HEK293T (cell line): ENCODE measurements around the gene MAGEA11.

Experiments
- ARNT ChIP-seq: fragments of 450-650 bp; IDR thresholded peaks from 2 replicates; pipeline ENCODE4 v1.6.1; 2017; ENCODE audit warnings: mild to moderate bottlenecking
- BHLHE40 ChIP-seq: fragments of 450-650 bp; IDR thresholded peaks from 2 replicates; pipeline ENCODE4 v1.6.1; 2016; ENCODE audit warnings: mild to moderate bottlenecking, moderate library complexity, borderline replicate concordance
- ELF4 ChIP-seq: fragments of 450-650 bp; IDR thresholded peaks from 2 replicates; pipeline ENCODE4 v1.6.1; 2017; ENCODE audit warnings: antibody characterized with exemption
- FOXK2 ChIP-seq: fragments of 450-650 bp; IDR thresholded peaks from 2 replicates; pipeline ENCODE4 v1.6.1; 2016; ENCODE audit warnings: mild to moderate bottlenecking
- FOXM1 ChIP-seq: fragments of 450-650 bp; IDR thresholded peaks from 2 replicates; pipeline ENCODE4 v1.6.1; 2017; ENCODE audit warnings: mild to moderate bottlenecking, borderline replicate concordance
- HDGF ChIP-seq: fragments of 450-650 bp; IDR thresholded peaks from 2 replicates; pipeline ENCODE4 v1.6.1; 2017; ENCODE audit warnings: antibody characterized with exemption, borderline replicate concordance
- L3MBTL2 ChIP-seq: fragments of 450-650 bp; conservative IDR thresholded peaks from 2 replicates; pipeline ENCODE4 v1.6.1; 2016; ENCODE audit warnings: mild to moderate bottlenecking
- NFRKB ChIP-seq: fragments of 450-650 bp; IDR thresholded peaks from 2 replicates; pipeline ENCODE4 v1.6.1; 2016; ENCODE audit warnings: mild to moderate bottlenecking, moderate library complexity
- SP1 ChIP-seq: fragments of 450-650 bp; IDR thresholded peaks from 2 replicates; pipeline ENCODE4 v1.6.1; 2017

GRCh38 chrX:149682031-149682430 is 29.8 kb upstream of the MAGEA11 start:
- no peak for TF ChIP-seq L3MBTL2
- no peak for TF ChIP-seq FOXK2
- no peak for TF ChIP-seq ELF4
- TF ChIP-seq NFRKB: no peak
- no peak for TF ChIP-seq ARNT
- no peak for TF ChIP-seq HDGF
- TF ChIP-seq SP1: no peak
- no peak for TF ChIP-seq FOXM1
- no peak for TF ChIP-seq BHLHE40
